Measurements from ENCODE around the gene GAK.

DNA sequence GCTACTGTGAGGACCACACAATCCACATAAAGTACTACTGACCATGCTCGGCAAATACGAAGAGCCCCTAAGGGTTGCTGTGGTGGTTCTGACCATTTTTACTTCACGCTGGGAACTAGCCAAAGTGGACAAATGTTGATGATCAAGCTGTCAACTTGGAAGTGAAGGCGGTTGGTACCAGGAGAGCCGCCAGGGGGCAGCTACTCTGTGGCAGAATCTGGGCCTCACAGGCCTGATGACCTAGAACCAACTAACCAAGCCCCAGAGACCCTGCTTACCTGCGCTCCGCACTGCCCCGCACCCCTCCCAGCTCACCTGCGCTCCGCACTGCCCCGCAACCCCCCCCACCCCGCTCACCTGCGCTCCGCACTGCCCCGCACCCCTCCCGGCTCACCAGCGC is 5.6 kb downstream of the GAK start:
- TF ChIP-seq, protein P1, sequence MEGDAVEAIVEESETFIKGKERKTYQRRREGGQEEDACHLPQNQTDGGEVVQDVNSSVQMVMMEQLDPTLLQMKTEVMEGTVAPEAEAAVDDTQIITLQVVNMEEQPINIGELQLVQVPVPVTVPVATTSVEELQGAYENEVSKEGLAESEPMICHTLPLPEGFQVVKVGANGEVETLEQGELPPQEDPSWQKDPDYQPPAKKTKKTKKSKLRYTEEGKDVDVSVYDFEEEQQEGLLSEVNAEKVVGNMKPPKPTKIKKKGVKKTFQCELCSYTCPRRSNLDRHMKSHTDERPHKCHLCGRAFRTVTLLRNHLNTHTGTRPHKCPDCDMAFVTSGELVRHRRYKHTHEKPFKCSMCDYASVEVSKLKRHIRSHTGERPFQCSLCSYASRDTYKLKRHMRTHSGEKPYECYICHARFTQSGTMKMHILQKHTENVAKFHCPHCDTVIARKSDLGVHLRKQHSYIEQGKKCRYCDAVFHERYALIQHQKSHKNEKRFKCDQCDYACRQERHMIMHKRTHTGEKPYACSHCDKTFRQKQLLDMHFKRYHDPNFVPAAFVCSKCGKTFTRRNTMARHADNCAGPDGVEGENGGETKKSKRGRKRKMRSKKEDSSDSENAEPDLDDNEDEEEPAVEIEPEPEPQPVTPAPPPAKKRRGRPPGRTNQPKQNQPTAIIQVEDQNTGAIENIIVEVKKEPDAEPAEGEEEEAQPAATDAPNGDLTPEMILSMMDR (optimal IDR thresholded peaks at IDR 0.05 in 1 of 3, IDR thresholded peaks at IDR 0.05 in 1 of 3, conservative IDR thresholded peaks at IDR 0.05 in 1 of 3; ENCODE audit: extremely low read depth in 1 of 3, insufficient read depth in 2 of 3, low read length in 3 of 3) = peak in 1 of 3 experiments; percentile 29
- no peak for TF ChIP-seq EZH2 (IDR thresholded peaks at IDR 0.05; ENCODE audit: low read length)

Measured in keratinocyte (primary cell).